Activated T-cell treated with anti-CD3 and anti-CD28 coated beads for 48 hours (primary cell): ENCODE measurements around the gene ZNF654.
A peak's percentile ranks its signal among the peaks of the same experiment; 100 is the strongest.
"Not testable (repeated sequence)": the region's sequence is repeated elsewhere in the genome, so short reads cannot be mapped to it uniquely, and the experiment has no call there.

Experiments
- DNase-seq: peaks from one replicate; pipeline ENCODE4 v3.0.0-alpha.2; 2020; ENCODE audit warnings: low read depth

ZNF654 gene

GRCh38 chr3:88061746-88062145, 2.7 kb downstream of the ZNF654 start:
- DNase-seq, result no peak

DNA sequence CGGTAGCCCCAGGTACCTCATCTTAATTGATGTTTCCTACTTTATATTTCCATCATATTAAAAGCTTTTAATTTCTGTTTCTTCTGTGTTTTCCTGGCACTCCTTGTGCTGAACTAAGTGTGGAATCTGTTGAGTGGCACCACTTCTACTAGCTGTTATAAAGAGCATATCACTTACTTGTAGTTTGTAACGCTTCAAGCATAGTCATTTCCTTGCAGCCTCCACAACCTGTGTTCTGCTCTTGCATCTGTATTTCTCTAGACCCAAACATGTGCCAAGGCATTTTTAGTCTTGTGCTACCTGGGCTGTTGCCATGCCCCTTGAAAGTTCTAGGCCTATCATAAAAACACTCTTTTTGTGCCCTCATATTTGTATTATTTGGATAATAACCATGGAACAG, 16.0 kb downstream of the ZNF654 start:
- no peak for DNase-seq

GRCh38 chr3:88075497-88075896, 16.4 kb downstream of the ZNF654 start:
- DNase-seq, result no peak

- no peak for DNase-seq
These were observed 17.7 kb downstream of the ZNF654 start for GRCh38 chr3:88076712-88077111.

GRCh38 chr3:88078932-88079331, 19.9 kb downstream of the ZNF654 start:
- DNase-seq, result no peak

DNA sequence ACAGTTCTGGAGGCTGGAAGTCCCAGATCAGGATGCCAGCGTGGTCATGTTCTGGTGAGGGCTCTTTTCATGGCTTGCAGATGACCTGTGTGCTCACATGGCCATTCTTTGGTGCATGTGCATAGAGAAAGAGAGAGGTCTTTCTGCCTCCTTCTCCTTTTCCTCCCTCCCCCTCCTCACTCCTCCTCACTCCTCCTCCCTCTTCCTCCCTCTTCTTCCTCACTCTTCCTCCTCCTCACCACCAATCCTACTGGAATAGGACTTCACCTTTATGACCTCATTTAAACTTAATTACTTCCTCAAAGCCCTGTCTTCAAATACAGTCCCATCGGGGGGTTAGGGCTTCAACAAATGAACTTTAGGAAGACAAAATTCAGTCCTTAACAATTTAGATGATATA, 23.8 kb downstream of the ZNF654 start:
- DNase-seq, result no peak

GRCh38 chr3:88084097-88084501, 25.0 kb downstream of the ZNF654 start:
- DNase-seq, result no peak

GRCh38 chr3:88090681-88091080, 31.6 kb downstream of the ZNF654 start:
- DNase-seq, result no peak

DNA sequence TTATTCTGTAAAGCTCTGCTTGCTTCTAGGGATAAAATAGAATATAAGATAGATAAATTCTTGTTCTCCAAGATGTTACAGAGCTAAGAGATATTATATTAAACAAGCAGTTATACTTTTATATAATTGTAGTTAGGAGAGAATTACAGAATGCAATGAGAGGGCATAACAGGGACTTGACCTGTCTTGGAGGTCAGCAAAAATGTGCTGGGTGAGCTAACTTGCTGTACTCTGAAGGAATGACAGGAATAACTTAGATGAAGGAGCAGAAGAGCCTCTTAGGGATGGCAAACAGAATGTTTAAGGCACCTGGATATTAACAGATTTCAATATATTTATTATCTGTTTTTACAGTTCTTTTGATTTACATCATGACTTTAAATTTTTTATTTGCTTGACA, 33.2 kb downstream of the ZNF654 start:
- no peak for DNase-seq

- DNase-seq, result no peak
These were observed 34.2 kb downstream of the ZNF654 start for GRCh38 chr3:88093266-88093665.

GRCh38 chr3:88101142-88101541, 42.1 kb downstream of the ZNF654 start:
- no peak for DNase-seq

GRCh38 chr3:88105325-88105724, 46.3 kb downstream of the ZNF654 start:
- DNase-seq, result no peak

- no peak for DNase-seq
These were observed 53.2 kb downstream of the ZNF654 start for GRCh38 chr3:88112289-88112688.

- DNase-seq, result peak; percentile 5
These were observed 54.5 kb downstream of the ZNF654 start for GRCh38 chr3:88113311-88114162.

- no peak for DNase-seq
These were observed 56.0 kb downstream of the ZNF654 start for GRCh38 chr3:88114878-88115549.

DNA sequence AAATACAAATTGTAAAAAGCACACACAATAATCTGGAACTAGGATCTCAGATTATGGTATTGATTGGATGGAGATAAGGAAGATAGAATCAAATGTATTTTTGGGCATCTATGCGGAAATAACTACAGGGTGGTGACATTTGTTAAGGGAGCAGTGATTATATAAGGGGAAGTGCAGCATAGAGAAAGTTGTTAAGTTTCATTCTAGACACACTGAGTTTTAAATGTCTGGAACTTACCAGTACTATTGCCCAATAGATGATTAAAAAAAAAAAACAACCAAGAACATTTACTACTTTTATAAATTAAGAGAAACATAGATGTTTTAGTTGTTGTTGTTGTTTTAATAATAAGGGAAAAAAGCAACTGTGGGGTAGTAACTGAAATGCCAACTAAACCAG, 58.6 kb downstream of the ZNF654 start:
- no peak for DNase-seq

DNA sequence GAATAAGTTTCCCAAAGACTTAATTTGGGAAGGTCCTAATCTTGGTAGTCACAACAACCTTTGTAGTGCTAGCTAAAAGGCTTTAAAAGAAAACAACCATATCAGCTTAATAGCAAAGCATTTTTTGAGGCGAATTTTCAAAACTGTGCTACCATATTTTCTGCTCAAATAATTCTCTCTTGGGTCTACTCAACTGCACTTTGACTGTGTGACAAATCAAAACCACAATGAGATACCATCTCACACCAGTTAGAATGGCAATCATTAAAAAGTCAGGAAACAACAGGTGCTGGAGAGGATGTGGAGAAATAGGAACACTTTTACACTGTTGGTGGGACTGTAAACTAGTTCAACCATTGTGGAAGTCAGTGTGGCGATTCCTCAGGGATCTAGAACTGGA, 59.5 kb downstream of the ZNF654 start:
- DNase-seq, result not testable (repeated sequence)

DNA sequence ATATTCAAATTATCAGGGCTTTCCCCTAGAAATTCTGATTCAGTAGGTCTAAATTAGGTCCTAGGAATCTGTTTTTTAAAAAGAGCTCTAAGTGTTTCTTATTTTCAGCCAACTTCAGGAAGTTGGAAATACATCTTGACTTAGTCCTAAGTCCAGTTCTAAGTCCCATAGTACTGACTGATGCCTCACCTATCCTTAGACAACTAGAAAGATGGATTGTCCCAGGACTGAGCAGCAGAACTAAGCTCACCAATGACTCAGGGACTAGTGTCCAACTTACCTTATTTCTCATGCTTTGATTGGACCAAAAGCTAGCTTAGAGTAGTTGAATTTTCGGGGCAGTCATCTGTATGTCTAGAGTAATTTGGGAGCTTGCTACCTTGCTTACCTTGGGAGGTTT, 64.5 kb downstream of the ZNF654 start:
- no peak for DNase-seq

- no peak for DNase-seq
These were observed 72.6 kb downstream of the ZNF654 start for GRCh38 chr3:88131695-88132094.

DNA sequence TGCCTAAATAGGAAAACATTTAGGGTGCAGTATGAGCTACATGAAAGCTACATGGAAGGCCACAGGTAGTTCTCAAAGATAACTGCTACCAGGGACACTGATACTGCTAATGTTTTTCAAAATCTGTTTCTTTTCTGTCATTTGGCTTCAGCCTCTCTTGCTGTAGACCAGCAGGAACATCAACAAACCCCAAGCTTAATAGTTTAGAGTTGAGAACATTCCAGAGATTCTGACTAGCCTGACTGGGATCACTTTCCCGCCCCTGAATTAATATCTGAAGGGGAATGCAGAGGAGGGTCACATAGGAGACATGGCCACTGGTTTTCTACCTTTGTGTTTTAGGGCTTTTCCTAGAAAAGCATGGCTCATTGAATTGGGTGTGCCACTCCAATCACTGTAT, 73.8 kb downstream of the ZNF654 start:
- no peak for DNase-seq

- no peak for DNase-seq
These were observed 74.7 kb downstream of the ZNF654 start for GRCh38 chr3:88133711-88134263.

DNA sequence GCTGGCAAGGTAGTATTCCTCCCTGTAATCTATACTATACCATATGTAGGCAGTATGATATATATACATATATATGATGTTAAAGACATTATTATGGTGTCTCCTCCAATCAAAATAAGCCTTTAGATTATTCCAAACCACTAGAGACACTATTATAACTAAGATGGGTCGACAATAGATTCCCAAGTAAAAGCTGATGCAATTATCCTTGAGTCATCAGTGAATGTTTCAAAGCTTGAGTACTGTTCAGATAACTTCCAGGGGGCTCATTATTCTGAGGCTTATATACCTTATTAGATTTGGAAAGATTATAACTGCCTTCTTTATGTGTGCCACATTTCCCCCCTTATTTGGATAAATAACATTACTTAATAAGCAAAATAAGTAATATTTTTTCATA, 78.8 kb downstream of the ZNF654 start:
- no peak for DNase-seq

DNA sequence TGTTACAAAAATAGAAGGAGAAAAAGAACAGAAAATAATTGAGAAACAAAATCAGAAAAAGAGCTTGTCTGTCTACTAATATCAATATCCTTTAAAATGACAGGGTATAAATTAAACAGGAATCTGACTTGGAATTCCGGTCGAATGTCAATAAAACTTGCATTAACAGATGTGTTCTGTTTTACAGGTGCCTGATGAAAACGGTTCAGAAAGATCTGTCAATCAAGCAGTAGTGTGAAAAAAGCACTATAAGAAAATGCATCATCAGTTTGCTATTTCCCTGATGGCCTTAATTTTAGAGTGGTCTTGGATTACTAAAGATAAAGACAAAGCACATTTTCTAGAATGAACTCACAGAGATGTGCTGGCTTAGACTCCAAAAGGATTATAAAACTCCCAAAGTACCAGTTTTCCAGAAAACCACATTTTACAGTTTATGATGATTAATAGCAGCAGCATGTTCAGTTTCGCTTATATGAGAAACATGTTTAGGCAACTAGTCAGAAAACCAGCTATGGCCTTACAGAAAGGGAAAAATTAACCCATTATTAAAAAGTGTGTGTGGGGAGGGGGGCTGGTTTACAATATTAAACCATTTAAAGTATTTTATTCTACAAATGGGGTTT, 82.5 kb downstream of the ZNF654 start:
- no peak for DNase-seq
